C4-2B (cell line): Measurements from ENCODE around the gene WIPF3.

Experiments used
- CTCF ChIP-seq: fragments of 450-650 bp; conservative IDR thresholded peaks from 2 replicates; pipeline ENCODE4 v1.5.1; 2017; ENCODE audit warnings: mild to moderate bottlenecking
- ZFX ChIP-seq: fragments of 450-650 bp; IDR thresholded peaks from 2 replicates; pipeline ENCODE4 v1.6.1; 2017

- TF ChIP-seq CTCF = no peak
- no peak for TF ChIP-seq ZFX
Observed at GRCh38 chr7:29833929-29834328, 27.6 kb downstream of the WIPF3 start.
